ENCODE data around the gene OPTC. TPM values are rescaled to one million over a fixed set of nuclear protein-coding genes. Genes with fewer than 3 reads are reported as not detected.

The OPTC gene
- total and polyA plus RNA-seq, 2 of the 13 experiments (the other 11 are each of a cell fraction or from before 2014, with no cell fraction given) = not detected

DNA sequence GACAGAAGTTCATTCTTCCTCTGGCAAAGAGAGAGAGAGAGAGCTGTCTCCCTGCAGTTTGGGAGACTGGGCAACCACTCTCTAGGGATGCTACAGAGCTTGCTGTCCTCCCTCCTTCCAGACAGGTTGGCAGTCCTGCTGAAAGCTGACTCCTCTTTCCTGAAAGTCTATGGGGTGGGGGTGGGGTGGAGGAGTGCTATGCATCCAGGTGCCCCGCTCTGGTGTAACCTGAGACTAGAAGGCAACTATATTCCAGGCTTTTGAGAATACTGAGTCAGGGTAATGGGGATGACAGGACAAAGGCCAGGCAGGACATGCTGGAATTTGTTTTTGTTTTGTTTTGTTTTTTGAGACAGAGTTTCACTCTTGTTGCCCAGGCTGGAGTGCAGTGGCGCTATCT is 55.4 kb downstream of the OPTC start:
- H3K27me3 ChIP-seq (ENCODE audit: control insufficient read depth in 1 of 2, insufficient read depth in 2 of 2, low read length in 2 of 2) = no peaks in the 10 kb centered on the region; a peak in 2 of 5 replicates
- no peak overlapping the region for H3K4me3 ChIP-seq (replicated peaks in 1 of 3; ENCODE audit: insufficient read depth in 1 of 3, low read depth in 2 of 3, low read length in 3 of 3)
- no TSS peak for BruUV-seq (replicated peaks)
- TF ChIP-seq ZHX1 (CRISPR knock-in tag; IDR thresholded peaks at IDR 0.05; ENCODE audit: low read depth) (no peak), MEIS2 (CRISPR knock-in tag; IDR thresholded peaks at IDR 0.05) (no peak), POLR2G (IDR thresholded peaks at IDR 0.05; ENCODE audit: low read depth, low read length) (no peak), CHD2 (IDR thresholded peaks at IDR 0.05; ENCODE audit: low read depth, low read length) (no peak), GABPA (IDR thresholded peaks at IDR 0.05; ENCODE audit: low read depth, low read length) (no peak), GABPA (CRISPR knock-in tag; IDR thresholded peaks at IDR 0.05; ENCODE audit: low read depth) (no peak), ZNF280B (CRISPR knock-in tag; IDR thresholded peaks at IDR 0.05; ENCODE audit: borderline replicate concordance) (no peak), ZNF484 (CRISPR knock-in tag; IDR thresholded peaks at IDR 0.05; ENCODE audit: borderline replicate concordance, low read depth) (no peak)
- TF ChIP-seq, protein P1, sequence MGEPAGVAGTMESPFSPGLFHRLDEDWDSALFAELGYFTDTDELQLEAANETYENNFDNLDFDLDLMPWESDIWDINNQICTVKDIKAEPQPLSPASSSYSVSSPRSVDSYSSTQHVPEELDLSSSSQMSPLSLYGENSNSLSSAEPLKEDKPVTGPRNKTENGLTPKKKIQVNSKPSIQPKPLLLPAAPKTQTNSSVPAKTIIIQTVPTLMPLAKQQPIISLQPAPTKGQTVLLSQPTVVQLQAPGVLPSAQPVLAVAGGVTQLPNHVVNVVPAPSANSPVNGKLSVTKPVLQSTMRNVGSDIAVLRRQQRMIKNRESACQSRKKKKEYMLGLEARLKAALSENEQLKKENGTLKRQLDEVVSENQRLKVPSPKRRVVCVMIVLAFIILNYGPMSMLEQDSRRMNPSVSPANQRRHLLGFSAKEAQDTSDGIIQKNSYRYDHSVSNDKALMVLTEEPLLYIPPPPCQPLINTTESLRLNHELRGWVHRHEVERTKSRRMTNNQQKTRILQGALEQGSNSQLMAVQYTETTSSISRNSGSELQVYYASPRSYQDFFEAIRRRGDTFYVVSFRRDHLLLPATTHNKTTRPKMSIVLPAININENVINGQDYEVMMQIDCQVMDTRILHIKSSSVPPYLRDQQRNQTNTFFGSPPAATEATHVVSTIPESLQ (CRISPR knock-in tag; conservative IDR thresholded peaks at IDR 0.05) = no peak
- DNase-seq (ENCODE audit: low spot score) (no peak), FAIRE-seq (no peak), ATAC-seq (no peak)
- intact Hi-C loops (cut with micrococcal nuclease; ENCODE audit: unreplicated experiment) = no loop called here
- H3K9me3 ChIP-seq (ENCODE audit: low read length) = no peaks in the 10 kb centered on the region
- 45% methylated on average over 2 of the region's 2 CpGs for WGBS (ENCODE audit: low lambda C conversion rate)
- CTCF ChIA-PET (ENCODE audit: low intra/inter-chr PET ratio, low total read pairs) = no interaction called here
- no peaks in the 10 kb centered on the region for H3K4me1 ChIP-seq (ENCODE audit: insufficient read depth, low read length)
- H4K20me1 ChIP-seq (ENCODE audit: insufficient read depth, low read length) = no peaks in the 10 kb centered on the region
- in situ Hi-C loops (cut with HindIII; ENCODE audit: extremely low pct_ligation_motif_present, low pct_unique_long_range_greater_than_20kb) = no loop called here
- H3K36me3 ChIP-seq (replicated peaks in 1 of 2; ENCODE audit: control insufficient read depth in 1 of 2, insufficient read depth in 2 of 2, low read length in 2 of 2) = no peaks in the 10 kb centered on the region
- H3K4me2 ChIP-seq (ENCODE audit: low read depth, low read length) = no peak overlapping the region
- no peak overlapping the region for H3K9ac ChIP-seq (ENCODE audit: insufficient read depth, low read depth, low read length)
- H3K27ac ChIP-seq (ENCODE audit: extremely low read length, insufficient read depth, low read length) = no peak overlapping the region
- no peaks in the 10 kb centered on the region for H3K79me2 ChIP-seq (ENCODE audit: insufficient read depth, low read length)
- no peak overlapping the region for H2AFZ ChIP-seq (ENCODE audit: low read length)
- POLR2A ChIA-PET = no interaction called here

Measured in HepG2 (cell line).